ENCODE measurements around the gene PLEKHG4B.

GRCh38 chr5:219991-220390, 128.0 kb downstream of the PLEKHG4B start:
- TF ChIP-seq CTCF (IDR thresholded peaks at IDR 0.05; ENCODE audit: poor library complexity, severe bottlenecking), result no peak
- TF ChIP-seq MXI1 (conservative IDR thresholded peaks at IDR 0.05; ENCODE audit: poor library complexity, severe bottlenecking), result no peak
- no peak for TF ChIP-seq EZH2 (IDR thresholded peaks at IDR 0.05; ENCODE audit: borderline replicate concordance, insufficient read depth, low read length, poor library complexity, severe bottlenecking)
- no peak for TF ChIP-seq TAF1 (IDR thresholded peaks at IDR 0.05; ENCODE audit: low read depth)
- no peak for TF ChIP-seq EP300 (conservative IDR thresholded peaks at IDR 0.05; ENCODE audit: poor library complexity, severe bottlenecking)
- TF ChIP-seq SMC3 (conservative IDR thresholded peaks at IDR 0.05; ENCODE audit: poor library complexity), result no peak
